Measurements from ENCODE around the gene TBL1X.

TBL1X gene

DNA sequence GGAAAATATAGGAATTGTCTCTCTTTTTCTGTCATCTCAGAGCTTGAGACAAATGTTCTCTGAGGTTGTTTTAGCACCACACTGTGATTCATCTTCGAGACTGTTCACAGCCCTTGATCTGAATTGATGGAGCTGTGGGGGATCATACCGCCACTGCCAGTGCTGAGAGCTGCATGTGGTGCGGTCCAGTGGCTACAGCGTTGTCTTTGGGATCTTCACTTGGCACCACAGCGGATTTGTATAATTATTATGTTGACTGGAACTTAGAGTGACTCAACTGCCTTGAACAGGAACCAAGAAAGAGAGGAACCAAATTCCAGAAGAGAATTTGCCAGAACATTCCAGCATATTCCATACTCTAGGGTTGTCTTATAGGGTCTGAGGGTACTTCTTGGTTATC lies 29.1 kb downstream of the TBL1X start:
- Histone ChIP-seq H3K79me2 (ENCODE audit: low read length) (peaks cover 31% of the 10 kb centered on the region; the same call in 1 of the 2 replicates), H3K4me2 (ENCODE audit: low read length) (no peak overlapping the region), H3K27ac (ENCODE audit: low read length) (no peak overlapping the region), H3K4me1 (ENCODE audit: low read length) (no peaks in the 10 kb centered on the region), H4K20me1 (ENCODE audit: insufficient read depth, low read length) (peaks cover 44% of the 10 kb centered on the region), H3K36me3 (replicated peaks; ENCODE audit: low read depth, low read length) (peaks cover 4% of the 10 kb centered on the region), H3K4me3 (ENCODE audit: low read length) (no peak overlapping the region), H2AFZ (ENCODE audit: low read depth, low read length) (no peak overlapping the region), H3K9me3 (ENCODE audit: insufficient read depth, low read length) (no peaks in the 10 kb centered on the region), H3K9ac (ENCODE audit: low read length) (no peak overlapping the region), H3K27me3 (ENCODE audit: low read depth, low read length) (no peaks in the 10 kb centered on the region)
- TF ChIP-seq, protein P1, sequence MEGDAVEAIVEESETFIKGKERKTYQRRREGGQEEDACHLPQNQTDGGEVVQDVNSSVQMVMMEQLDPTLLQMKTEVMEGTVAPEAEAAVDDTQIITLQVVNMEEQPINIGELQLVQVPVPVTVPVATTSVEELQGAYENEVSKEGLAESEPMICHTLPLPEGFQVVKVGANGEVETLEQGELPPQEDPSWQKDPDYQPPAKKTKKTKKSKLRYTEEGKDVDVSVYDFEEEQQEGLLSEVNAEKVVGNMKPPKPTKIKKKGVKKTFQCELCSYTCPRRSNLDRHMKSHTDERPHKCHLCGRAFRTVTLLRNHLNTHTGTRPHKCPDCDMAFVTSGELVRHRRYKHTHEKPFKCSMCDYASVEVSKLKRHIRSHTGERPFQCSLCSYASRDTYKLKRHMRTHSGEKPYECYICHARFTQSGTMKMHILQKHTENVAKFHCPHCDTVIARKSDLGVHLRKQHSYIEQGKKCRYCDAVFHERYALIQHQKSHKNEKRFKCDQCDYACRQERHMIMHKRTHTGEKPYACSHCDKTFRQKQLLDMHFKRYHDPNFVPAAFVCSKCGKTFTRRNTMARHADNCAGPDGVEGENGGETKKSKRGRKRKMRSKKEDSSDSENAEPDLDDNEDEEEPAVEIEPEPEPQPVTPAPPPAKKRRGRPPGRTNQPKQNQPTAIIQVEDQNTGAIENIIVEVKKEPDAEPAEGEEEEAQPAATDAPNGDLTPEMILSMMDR (IDR thresholded peaks at IDR 0.05; ENCODE audit: low read depth, low read length): no peak
- TF ChIP-seq EZH2phosphoT487 (IDR thresholded peaks at IDR 0.05; ENCODE audit: low read depth): no peak

DNA sequence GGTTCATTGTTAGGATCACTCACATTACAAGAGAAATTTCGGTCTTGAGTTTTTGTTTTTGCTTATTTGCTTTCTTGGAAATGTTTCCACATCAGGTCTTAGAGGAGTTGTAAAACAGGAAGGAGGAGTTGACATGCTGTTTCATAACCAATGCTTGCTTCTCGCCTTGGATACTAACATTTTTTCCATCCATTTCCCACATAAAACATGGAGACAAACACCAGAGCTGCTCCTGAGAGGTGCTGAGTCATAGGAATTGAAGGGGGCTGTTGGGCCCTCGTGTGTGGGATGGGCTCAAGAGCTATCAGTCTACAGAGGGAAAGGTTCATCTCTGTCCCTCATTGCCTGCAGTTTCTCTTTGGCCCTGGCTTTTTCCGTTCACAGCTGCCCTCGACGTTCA lies 29.9 kb downstream of the TBL1X start:
- Histone ChIP-seq H3K79me2 (ENCODE audit: low read length) (peaks cover 29% of the 10 kb centered on the region; the same call in 1 of the 2 replicates), H3K9ac (ENCODE audit: low read length) (no peak overlapping the region), H2AFZ (ENCODE audit: low read depth, low read length) (no peak overlapping the region), H3K4me2 (ENCODE audit: low read length) (no peak overlapping the region), H4K20me1 (ENCODE audit: insufficient read depth, low read length) (peaks cover 35% of the 10 kb centered on the region), H3K36me3 (replicated peaks; ENCODE audit: low read depth, low read length) (peaks cover 4% of the 10 kb centered on the region), H3K27me3 (ENCODE audit: low read depth, low read length) (no peaks in the 10 kb centered on the region), H3K4me1 (ENCODE audit: low read length) (no peaks in the 10 kb centered on the region), H3K27ac (ENCODE audit: low read length) (no peak overlapping the region), H3K9me3 (ENCODE audit: insufficient read depth, low read length) (no peaks in the 10 kb centered on the region), H3K4me3 (ENCODE audit: low read length) (no peak overlapping the region)
- TF ChIP-seq, protein P1 (IDR thresholded peaks at IDR 0.05; ENCODE audit: low read depth, low read length): no peak
- TF ChIP-seq EZH2phosphoT487 (IDR thresholded peaks at IDR 0.05; ENCODE audit: low read depth): no peak

DNA sequence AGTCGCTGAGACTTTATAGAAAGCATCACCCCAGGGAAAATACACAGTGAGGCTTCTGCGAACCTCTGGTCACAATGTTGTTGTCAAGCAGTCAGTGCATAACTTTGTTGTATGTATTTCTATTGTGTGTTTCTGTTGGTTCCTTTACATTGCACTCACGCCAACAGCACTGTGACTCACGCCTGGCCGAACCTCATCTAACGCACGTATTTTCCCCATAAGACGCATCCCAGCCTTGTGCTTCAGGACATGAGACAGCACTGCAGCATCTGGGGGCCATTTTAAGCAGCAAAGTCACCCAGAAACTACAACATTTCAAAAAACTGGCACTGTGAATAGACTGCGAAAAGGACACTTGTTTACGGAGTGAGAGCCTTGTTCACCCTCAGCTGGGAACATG lies 30.6 kb downstream of the TBL1X start:
- Histone ChIP-seq H3K4me3 (ENCODE audit: low read length) (no peak overlapping the region), H2AFZ (ENCODE audit: low read depth, low read length) (no peak overlapping the region), H3K9me3 (ENCODE audit: insufficient read depth, low read length) (no peaks in the 10 kb centered on the region), H3K36me3 (replicated peaks; ENCODE audit: low read depth, low read length) (peaks cover 4% of the 10 kb centered on the region), H3K4me1 (ENCODE audit: low read length) (no peaks in the 10 kb centered on the region), H4K20me1 (ENCODE audit: insufficient read depth, low read length) (peaks cover 35% of the 10 kb centered on the region), H3K27me3 (ENCODE audit: low read depth, low read length) (no peaks in the 10 kb centered on the region), H3K4me2 (ENCODE audit: low read length) (no peak overlapping the region), H3K27ac (ENCODE audit: low read length) (no peak overlapping the region), H3K79me2 (ENCODE audit: low read length) (peaks cover 29% of the 10 kb centered on the region; the same call in 1 of the 2 replicates), H3K9ac (ENCODE audit: low read length) (no peak overlapping the region)
- TF ChIP-seq EZH2phosphoT487 (IDR thresholded peaks at IDR 0.05; ENCODE audit: low read depth): no peak
- TF ChIP-seq, protein P1 (IDR thresholded peaks at IDR 0.05; ENCODE audit: low read depth, low read length): no peak

DNA sequence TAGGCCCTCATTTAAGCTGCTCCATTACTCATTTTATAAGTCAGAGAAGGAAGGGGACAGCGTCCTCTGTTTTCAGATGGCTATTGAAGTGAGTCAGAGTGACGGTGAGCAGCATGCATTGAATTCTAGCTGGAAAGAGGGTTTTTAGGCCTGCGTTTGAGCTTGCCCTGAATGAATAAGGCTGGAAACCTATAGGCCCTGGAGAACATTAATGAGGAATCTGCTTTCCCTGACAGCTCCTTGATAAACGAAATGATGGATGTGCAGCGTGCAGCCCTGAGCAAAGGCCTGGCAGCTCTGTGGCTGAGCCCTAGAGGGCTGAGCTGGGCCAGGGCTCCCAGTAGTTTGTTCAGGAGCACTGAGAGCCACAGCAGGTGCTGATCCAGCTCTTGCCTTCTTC lies 33.4 kb downstream of the TBL1X start:
- peaks cover 21% of the 10 kb centered on the region for H4K20me1 ChIP-seq (ENCODE audit: insufficient read depth, low read length)
- H3K4me1 ChIP-seq (ENCODE audit: low read length): no peaks in the 10 kb centered on the region
- H3K9me3 ChIP-seq (ENCODE audit: insufficient read depth, low read length): no peaks in the 10 kb centered on the region
- H3K27me3 ChIP-seq (ENCODE audit: low read depth, low read length): no peaks in the 10 kb centered on the region
- H3K4me3 ChIP-seq (ENCODE audit: low read length): no peak overlapping the region
- TF ChIP-seq, protein P1 (IDR thresholded peaks at IDR 0.05; ENCODE audit: low read depth, low read length): no peak
- no peak for TF ChIP-seq EZH2phosphoT487 (IDR thresholded peaks at IDR 0.05; ENCODE audit: low read depth)
- no peak overlapping the region for H3K9ac ChIP-seq (ENCODE audit: low read length)
- peaks cover 11% of the 10 kb centered on the region for H3K36me3 ChIP-seq (replicated peaks; ENCODE audit: low read depth, low read length)
- H3K79me2 ChIP-seq (ENCODE audit: low read length): peaks cover 22% of the 10 kb centered on the region; the same call in 1 of the 2 replicates
- no peak overlapping the region for H3K27ac ChIP-seq (ENCODE audit: low read length)
- no peak overlapping the region for H3K4me2 ChIP-seq (ENCODE audit: low read length)
- no peak overlapping the region for H2AFZ ChIP-seq (ENCODE audit: low read depth, low read length)
